Measurements from ENCODE around the gene LPIN1. TPM values are rescaled to one million over a fixed set of nuclear protein-coding genes. Genes with fewer than 3 reads are reported as not detected.

LPIN1 gene
- total and polyA plus RNA-seq, 2 donors (not counting 1 experiment from before 2014, with no cell fraction given), result 36.3 to 99.1 TPM

DNA sequence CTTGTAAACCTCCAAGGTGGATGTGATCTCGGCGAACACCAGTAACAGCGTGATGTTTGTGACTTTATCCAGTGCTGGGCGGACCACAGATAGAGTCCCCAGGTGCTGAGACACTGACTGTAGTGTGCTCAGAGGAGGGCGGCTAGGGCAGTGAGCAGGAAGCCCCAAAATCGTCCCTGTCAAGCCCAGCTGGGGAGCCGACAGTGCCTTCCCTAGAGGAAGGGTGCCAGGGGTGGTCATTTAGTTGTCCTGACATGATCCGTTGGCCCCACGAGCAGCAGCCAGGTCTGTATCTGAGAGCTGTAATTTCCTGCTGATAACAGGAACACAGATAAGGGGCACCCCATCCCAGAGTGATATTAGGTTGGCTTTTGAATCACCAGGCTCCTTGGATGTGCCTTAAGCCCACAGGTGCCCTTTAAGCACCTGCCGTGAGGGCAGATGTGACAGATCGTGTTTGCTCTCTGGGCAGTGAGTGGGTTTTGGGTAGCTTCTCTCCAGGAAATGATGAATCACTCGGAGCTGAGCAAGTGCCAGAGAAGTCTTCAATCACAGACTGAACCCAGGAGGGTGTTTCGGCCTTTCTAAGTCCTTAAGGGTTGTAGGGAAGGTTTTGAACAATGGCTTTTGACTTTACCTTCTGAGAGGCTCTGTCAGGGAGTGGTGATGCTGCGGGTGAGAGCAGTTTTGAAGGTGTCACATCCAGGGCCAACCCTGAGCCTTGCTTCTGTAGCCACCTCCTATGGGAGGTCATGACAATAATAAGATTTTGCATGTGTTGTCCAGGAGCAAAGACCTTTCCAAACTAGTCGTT lies 7.7 kb downstream of the LPIN1 start:
- Histone ChIP-seq H3K4me1 (ENCODE audit: control insufficient read depth in 2 of 2, insufficient read depth in 2 of 2, low read length in 2 of 2) (peaks cover 70 to 94% of the 10 kb centered on the region in 2 donors), H3K9me3 (ENCODE audit: control extremely low read depth in 1 of 3, control insufficient read depth in 2 of 3, insufficient read depth in 1 of 3, low read length in 2 of 3) (no peaks in the 10 kb centered on the region), H3K4me2 (replicated peaks; ENCODE audit: low read depth, low read length, poor library complexity, severe bottlenecking) (peak overlapping the region; percentile 82), H3K4me3 (ENCODE audit: control extremely low read depth in 1 of 5, extremely low read depth in 1 of 5, insufficient read depth in 1 of 5, low read depth in 2 of 5, low read length in 4 of 5) (peak overlapping the region; percentile 6 to 58 (median 46)), H2AFZ (ENCODE audit: insufficient read depth, low read depth, low read length, poor library complexity, severe bottlenecking) (peak overlapping the region; percentile 48), H3K36me3 (replicated peaks in 1 of 2; ENCODE audit: control extremely low read depth in 1 of 2, control insufficient read depth in 1 of 2, extremely low read depth in 1 of 2, insufficient read depth in 2 of 2, low read length in 1 of 2) (no peaks in the 10 kb centered on the region), H4K20me1 (ENCODE audit: control insufficient read depth, insufficient read depth, low read length, poor library complexity, severe bottlenecking) (peaks cover 37% of the 10 kb centered on the region), H3K27me3 (replicated peaks in 1 of 4; ENCODE audit: control extremely low read depth in 1 of 4, control insufficient read depth in 3 of 4, insufficient read depth in 4 of 4, low read length in 3 of 4) (no peaks in the 10 kb centered on the region), H3K27ac (ENCODE audit: low read length in 2 of 2) (peak overlapping the region; percentile 71 to 89), H3K79me2 (ENCODE audit: control insufficient read depth, insufficient read depth, low read length) (peaks cover 82% of the 10 kb centered on the region), H3K9ac (ENCODE audit: low read length) (peak overlapping the region; percentile 65)
- Mint-ChIP-seq H3K4me1 (peaks cover 88% of the 10 kb centered on the region), H3K27me3 (no peaks in the 10 kb centered on the region), H3K27ac (peak overlapping the region; percentile 98), H3K4me3 (peak overlapping the region; percentile 94), H3K9me3 (ENCODE audit: insufficient read depth) (no peaks in the 10 kb centered on the region)
- TF ChIP-seq, protein P1, sequence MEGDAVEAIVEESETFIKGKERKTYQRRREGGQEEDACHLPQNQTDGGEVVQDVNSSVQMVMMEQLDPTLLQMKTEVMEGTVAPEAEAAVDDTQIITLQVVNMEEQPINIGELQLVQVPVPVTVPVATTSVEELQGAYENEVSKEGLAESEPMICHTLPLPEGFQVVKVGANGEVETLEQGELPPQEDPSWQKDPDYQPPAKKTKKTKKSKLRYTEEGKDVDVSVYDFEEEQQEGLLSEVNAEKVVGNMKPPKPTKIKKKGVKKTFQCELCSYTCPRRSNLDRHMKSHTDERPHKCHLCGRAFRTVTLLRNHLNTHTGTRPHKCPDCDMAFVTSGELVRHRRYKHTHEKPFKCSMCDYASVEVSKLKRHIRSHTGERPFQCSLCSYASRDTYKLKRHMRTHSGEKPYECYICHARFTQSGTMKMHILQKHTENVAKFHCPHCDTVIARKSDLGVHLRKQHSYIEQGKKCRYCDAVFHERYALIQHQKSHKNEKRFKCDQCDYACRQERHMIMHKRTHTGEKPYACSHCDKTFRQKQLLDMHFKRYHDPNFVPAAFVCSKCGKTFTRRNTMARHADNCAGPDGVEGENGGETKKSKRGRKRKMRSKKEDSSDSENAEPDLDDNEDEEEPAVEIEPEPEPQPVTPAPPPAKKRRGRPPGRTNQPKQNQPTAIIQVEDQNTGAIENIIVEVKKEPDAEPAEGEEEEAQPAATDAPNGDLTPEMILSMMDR (IDR thresholded peaks at IDR 0.05), result no peak
- TF ChIP-seq EZH2 (IDR thresholded peaks at IDR 0.05; ENCODE audit: borderline replicate concordance, insufficient read depth, low read depth, low read length, poor library complexity, severe bottlenecking), result no peak
- intact Hi-C loops (cut with micrococcal nuclease), result loop anchor here (1.0 to 10.0 kb wide), 10 partner anchors 10 to 1309 kb away; partner anchors contain the start of genes ODC1, SLC66A3 and TRIB2
- ChIA-PET POLR2A (interaction anchor here (0.5 to 1.8 kb wide), 7 partner anchors 10 to 1213 kb away, joined by 3 to 7 read pairs (median 4); partner anchors contain the start of gene TRIB2), CTCF (interaction anchor here (0.7 to 24.5 kb wide), 14 partner anchors 7 to 974 kb away, joined by 3 to 411 read pairs (median 4); partner anchors contain the start of genes LPIN1 and TRIB2)
- DNase-seq, result no peak
- peak; percentile 40 for ATAC-seq (ENCODE audit: low read depth)
- 3% methylated on average over 15 of the region's 15 CpGs for WGBS (ENCODE audit: insufficient coverage)

DNA sequence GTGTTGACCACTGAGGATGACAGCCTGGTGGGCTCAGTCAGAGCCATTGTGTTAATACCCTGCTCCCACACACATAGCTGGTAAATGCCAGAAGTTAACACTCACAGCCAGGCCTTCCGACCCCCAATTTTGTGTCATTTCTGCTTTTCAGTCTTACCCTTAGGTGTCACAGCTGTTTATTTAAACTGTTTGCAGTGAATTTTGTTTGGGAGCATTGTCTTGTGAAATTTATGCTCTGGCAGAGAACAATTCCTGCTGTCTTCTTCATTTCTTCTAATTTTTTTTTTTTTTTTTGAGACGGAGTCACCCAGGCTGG lies 8.2 kb downstream of the LPIN1 start:
- H3K79me2 ChIP-seq (ENCODE audit: control insufficient read depth, insufficient read depth, low read length), result peaks cover 77% of the 10 kb centered on the region
- no peak for ATAC-seq (ENCODE audit: low read depth)
- Mint-ChIP-seq H3K4me3 (peak overlapping the region; percentile 94), H3K27ac (peak overlapping the region; percentile 98), H3K9me3 (ENCODE audit: insufficient read depth) (no peaks in the 10 kb centered on the region), H3K27me3 (no peaks in the 10 kb centered on the region), H3K4me1 (peaks cover 84% of the 10 kb centered on the region)
- no peak for TF ChIP-seq EZH2 (IDR thresholded peaks at IDR 0.05; ENCODE audit: borderline replicate concordance, insufficient read depth, low read depth, low read length, poor library complexity, severe bottlenecking)
- TF ChIP-seq, protein P1 (IDR thresholded peaks at IDR 0.05), result no peak
- WGBS (ENCODE audit: insufficient coverage), result no CpG with 5 or more reads among the region's 2 CpGs
- H3K4me1 ChIP-seq (ENCODE audit: control insufficient read depth in 2 of 2, insufficient read depth in 2 of 2, low read length in 2 of 2), result peaks cover 65 to 88% of the 10 kb centered on the region in 2 donors
- CTCF ChIA-PET, result interaction anchor here (0.7 to 24.5 kb wide), 8 partner anchors 8 to 65 kb away, joined by 3 to 411 read pairs (median 5); partner anchors contain the start of gene LPIN1
- H3K27ac ChIP-seq (ENCODE audit: low read length in 2 of 2), result peak overlapping the region in 1 of 2 donors; percentile 89
- no peak overlapping the region for H3K9ac ChIP-seq (ENCODE audit: low read length)
- peaks cover 32% of the 10 kb centered on the region for H4K20me1 ChIP-seq (ENCODE audit: control insufficient read depth, insufficient read depth, low read length, poor library complexity, severe bottlenecking)
- H3K36me3 ChIP-seq (replicated peaks in 1 of 2; ENCODE audit: control extremely low read depth in 1 of 2, control insufficient read depth in 1 of 2, extremely low read depth in 1 of 2, insufficient read depth in 2 of 2, low read length in 1 of 2), result no peaks in the 10 kb centered on the region
- no peaks in the 10 kb centered on the region for H3K9me3 ChIP-seq (ENCODE audit: control extremely low read depth in 1 of 3, control insufficient read depth in 2 of 3, insufficient read depth in 1 of 3, low read length in 2 of 3)
- H3K27me3 ChIP-seq (replicated peaks in 1 of 4; ENCODE audit: control extremely low read depth in 1 of 4, control insufficient read depth in 3 of 4, insufficient read depth in 4 of 4, low read length in 3 of 4), result no peaks in the 10 kb centered on the region
- no peak overlapping the region for H3K4me3 ChIP-seq (ENCODE audit: control extremely low read depth in 1 of 5, extremely low read depth in 1 of 5, insufficient read depth in 1 of 5, low read depth in 2 of 5, low read length in 4 of 5)
- DNase-seq, result peak; percentile 45
- intact Hi-C loops (cut with micrococcal nuclease), result loop anchor here (1.0 to 10.0 kb wide), 8 partner anchors 21 to 1310 kb away; partner anchors contain the start of genes ODC1, SLC66A3 and TRIB2
- no peak overlapping the region for H2AFZ ChIP-seq (ENCODE audit: insufficient read depth, low read depth, low read length, poor library complexity, severe bottlenecking)
- H3K4me2 ChIP-seq (replicated peaks; ENCODE audit: low read depth, low read length, poor library complexity, severe bottlenecking), result peak overlapping the region; percentile 82
- POLR2A ChIA-PET, result interaction anchor here (0.7 to 1.2 kb wide), 3 partner anchors 16 to 962 kb away, joined by 3 to 4 read pairs (median 4); partner anchors contain the start of gene TRIB2

Measured in B cell (primary cell).